DND-41 (cell line): ENCODE results near the gene RNF212B.

Experiments used
- ATAC-seq: fragments of 200-7000 bp; cut with Tn5 transposase; 3 replicates; pipeline ENCODE4 v1.9.1; 2021; ENCODE audit warnings: low read depth; ENCODE audit not compliant: insufficient read depth
- DNase-seq: peaks from one replicate; pipeline ENCODE4 v3.0.0-alpha.2; 2020
- H2AFZ ChIP-seq: 2 replicates; pipeline ENCODE4 v1.6.0; 2012; ENCODE audit warnings: low read depth, low read length
- H3K27ac ChIP-seq: 2 replicates; pipeline ENCODE4 v1.5.1; 2012; ENCODE audit warnings: low read length, inconsistent platforms
- H3K27me3 ChIP-seq: fragments of 200-600 bp; sonication (generic); 2 replicates; pipeline ENCODE4 v1.6.0; 2012; ENCODE audit warnings: low read length, mild to moderate bottlenecking, inconsistent platforms; ENCODE audit not compliant: insufficient read depth, poor library complexity
- H3K36me3 ChIP-seq: 2 replicates; pipeline ENCODE4 v1.5.1; 2012; ENCODE audit warnings: low read length, inconsistent platforms; ENCODE audit not compliant: insufficient read depth
- H3K4me1 ChIP-seq: 2 replicates; pipeline ENCODE4 v1.5.1; 2012; ENCODE audit warnings: mild to moderate bottlenecking, low read length; ENCODE audit not compliant: insufficient read depth
- H3K4me2 ChIP-seq: 2 replicates; pipeline ENCODE4 v1.6.0; 2012; ENCODE audit warnings: mild to moderate bottlenecking, moderate library complexity, low read length, inconsistent platforms; ENCODE audit not compliant: insufficient read depth
- H3K4me3 ChIP-seq, 2 experiments: fragments of 200-600 bp in 1 of 2; shearing (Covaris generic) in 1 of 2; 2 replicates each; pipeline ENCODE4 v1.5.1; 2012 to 2016; ENCODE audit warnings: inconsistent platforms in 2 of 2, low read length in 2 of 2, mild to moderate bottlenecking in 2 of 2, low read depth in 1 of 2, moderate library complexity in 1 of 2
- H3K79me2 ChIP-seq: 2 replicates; pipeline ENCODE4 v1.6.0; 2012; ENCODE audit warnings: low read length, inconsistent platforms; ENCODE audit not compliant: insufficient read depth
- H3K9ac ChIP-seq: 2 replicates; pipeline ENCODE4 v1.6.0; 2012; ENCODE audit warnings: low read depth, mild to moderate bottlenecking, inconsistent platforms, low read length, moderate library complexity
- H3K9me3 ChIP-seq: 2 replicates; pipeline ENCODE4 v1.5.1; 2012; ENCODE audit warnings: low read length, moderate library complexity, mild to moderate bottlenecking, inconsistent platforms; ENCODE audit not compliant: insufficient read depth, severe bottlenecking
- H4K20me1 ChIP-seq: 2 replicates; pipeline ENCODE4 v1.6.0; 2012; ENCODE audit warnings: low read length; ENCODE audit not compliant: insufficient read depth
- EZH2 ChIP-seq: IDR thresholded peaks from 3 replicates; pipeline ENCODE4 v1.6.1; 2012; ENCODE audit warnings: borderline replicate concordance, low read depth, mild to moderate bottlenecking, moderate library complexity, low read length, inconsistent platforms; ENCODE audit not compliant: severe bottlenecking
- TF ChIP-seq, protein P1 (sequence below): IDR thresholded peaks from 2 replicates; pipeline ENCODE4 v1.5.1; 2012; ENCODE audit warnings: borderline replicate concordance, low read length, moderate library complexity, mild to moderate bottlenecking; ENCODE audit not compliant: poor library complexity, severe bottlenecking; ENCODE audit errors: extremely low read depth

The RNF212B gene

DNA sequence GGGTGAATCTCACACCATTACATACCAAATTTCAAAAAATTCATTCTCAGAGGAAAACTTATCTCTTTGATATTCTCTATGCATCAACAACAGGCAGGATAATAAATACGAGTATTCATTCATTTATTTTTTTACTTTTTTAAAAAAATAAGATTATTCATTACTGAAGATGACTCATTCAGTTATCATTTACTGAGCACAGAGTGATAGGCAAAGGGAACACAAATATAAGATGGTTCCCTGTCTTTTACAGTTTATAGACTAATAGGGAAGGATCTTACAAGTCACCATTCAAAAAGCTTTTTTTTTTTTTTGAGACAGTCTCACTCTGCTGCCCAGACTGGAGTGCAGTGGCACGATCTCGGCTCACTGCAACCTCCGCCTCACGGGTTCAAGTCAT is 78.6 kb downstream of the RNF212B start:
- Histone ChIP-seq H3K4me2 (no peak overlapping the region), H3K79me2 (0 out of 2 replicates have a peak, but pooled peaks cover 5% of the 10 kb centered on the region), H3K4me1 (peaks cover 15% of the 10 kb centered on the region), H3K36me3 (no peaks in the 10 kb centered on the region), H3K9me3 (no peaks in the 10 kb centered on the region), H4K20me1 (no peaks in the 10 kb centered on the region), H3K9ac (no peak overlapping the region), H3K27ac (no peak overlapping the region), H2AFZ (no peak overlapping the region), H3K27me3 (no peaks in the 10 kb centered on the region), H3K4me3 (no peak overlapping the region)
- DNase-seq (no peak), ATAC-seq (no peak)
- TF ChIP-seq EZH2 = no peak
- TF ChIP-seq, protein P1, sequence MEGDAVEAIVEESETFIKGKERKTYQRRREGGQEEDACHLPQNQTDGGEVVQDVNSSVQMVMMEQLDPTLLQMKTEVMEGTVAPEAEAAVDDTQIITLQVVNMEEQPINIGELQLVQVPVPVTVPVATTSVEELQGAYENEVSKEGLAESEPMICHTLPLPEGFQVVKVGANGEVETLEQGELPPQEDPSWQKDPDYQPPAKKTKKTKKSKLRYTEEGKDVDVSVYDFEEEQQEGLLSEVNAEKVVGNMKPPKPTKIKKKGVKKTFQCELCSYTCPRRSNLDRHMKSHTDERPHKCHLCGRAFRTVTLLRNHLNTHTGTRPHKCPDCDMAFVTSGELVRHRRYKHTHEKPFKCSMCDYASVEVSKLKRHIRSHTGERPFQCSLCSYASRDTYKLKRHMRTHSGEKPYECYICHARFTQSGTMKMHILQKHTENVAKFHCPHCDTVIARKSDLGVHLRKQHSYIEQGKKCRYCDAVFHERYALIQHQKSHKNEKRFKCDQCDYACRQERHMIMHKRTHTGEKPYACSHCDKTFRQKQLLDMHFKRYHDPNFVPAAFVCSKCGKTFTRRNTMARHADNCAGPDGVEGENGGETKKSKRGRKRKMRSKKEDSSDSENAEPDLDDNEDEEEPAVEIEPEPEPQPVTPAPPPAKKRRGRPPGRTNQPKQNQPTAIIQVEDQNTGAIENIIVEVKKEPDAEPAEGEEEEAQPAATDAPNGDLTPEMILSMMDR = no peak

DNA sequence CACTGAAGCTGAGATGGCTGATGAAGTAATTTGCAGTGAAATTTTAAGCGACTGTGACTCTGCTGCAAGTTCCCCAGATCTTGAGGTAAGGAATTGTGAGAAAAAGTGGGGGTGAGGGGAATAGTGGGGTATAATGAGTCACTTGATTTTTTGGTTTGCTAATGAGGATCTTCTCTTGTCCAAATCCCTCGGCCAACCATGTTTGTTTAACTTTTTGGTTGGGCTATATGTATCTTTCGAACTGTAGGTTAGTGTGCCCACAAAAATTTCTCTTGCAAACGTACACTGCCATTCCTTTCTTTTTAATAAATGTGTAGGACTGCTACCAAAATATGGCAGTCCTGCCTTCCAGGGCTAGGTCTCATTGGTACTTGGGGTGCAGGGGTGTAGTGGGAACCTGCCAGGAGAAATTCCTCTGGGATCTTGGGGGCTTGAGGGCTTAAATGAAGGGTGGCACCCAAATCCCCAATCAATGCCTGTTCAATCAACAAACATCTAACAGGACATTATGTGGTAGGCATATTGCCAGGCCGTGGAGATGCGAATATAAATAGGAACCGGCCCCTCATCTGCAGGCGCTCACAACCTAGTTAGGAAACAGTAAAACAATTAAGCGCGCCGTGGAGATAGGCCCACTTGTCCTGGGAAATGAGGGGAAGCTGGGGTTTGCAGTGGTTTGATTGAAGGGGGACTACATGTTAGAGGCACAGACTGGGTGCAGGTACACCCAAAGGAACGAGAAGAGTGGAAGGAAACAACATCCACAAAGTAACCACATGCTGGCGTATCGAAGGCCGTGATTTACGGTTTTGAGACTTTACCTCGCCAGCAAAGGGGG is 82.2 kb downstream of the RNF212B start:
- ATAC-seq = no peak
- TF ChIP-seq EZH2 = no peak
- TF ChIP-seq, protein P1 = no peak
- peak overlapping the region; percentile 63 for H3K9ac ChIP-seq
- H3K9me3 ChIP-seq = no peaks in the 10 kb centered on the region
- peak overlapping the region; percentile 81 for H2AFZ ChIP-seq
- H3K27ac ChIP-seq = peak overlapping the region; percentile 94
- no peak for DNase-seq
- peak overlapping the region; percentile 21 to 71; a peak in 3 of 4 replicates for H3K4me3 ChIP-seq
- H3K4me1 ChIP-seq = peaks cover 36% of the 10 kb centered on the region
- H4K20me1 ChIP-seq = peaks cover 22% of the 10 kb centered on the region
- peak overlapping the region; percentile 72 for H3K4me2 ChIP-seq
- H3K79me2 ChIP-seq = peaks cover 33% of the 10 kb centered on the region
- H3K36me3 ChIP-seq = peaks cover 31% of the 10 kb centered on the region
- no peaks in the 10 kb centered on the region for H3K27me3 ChIP-seq

DNA sequence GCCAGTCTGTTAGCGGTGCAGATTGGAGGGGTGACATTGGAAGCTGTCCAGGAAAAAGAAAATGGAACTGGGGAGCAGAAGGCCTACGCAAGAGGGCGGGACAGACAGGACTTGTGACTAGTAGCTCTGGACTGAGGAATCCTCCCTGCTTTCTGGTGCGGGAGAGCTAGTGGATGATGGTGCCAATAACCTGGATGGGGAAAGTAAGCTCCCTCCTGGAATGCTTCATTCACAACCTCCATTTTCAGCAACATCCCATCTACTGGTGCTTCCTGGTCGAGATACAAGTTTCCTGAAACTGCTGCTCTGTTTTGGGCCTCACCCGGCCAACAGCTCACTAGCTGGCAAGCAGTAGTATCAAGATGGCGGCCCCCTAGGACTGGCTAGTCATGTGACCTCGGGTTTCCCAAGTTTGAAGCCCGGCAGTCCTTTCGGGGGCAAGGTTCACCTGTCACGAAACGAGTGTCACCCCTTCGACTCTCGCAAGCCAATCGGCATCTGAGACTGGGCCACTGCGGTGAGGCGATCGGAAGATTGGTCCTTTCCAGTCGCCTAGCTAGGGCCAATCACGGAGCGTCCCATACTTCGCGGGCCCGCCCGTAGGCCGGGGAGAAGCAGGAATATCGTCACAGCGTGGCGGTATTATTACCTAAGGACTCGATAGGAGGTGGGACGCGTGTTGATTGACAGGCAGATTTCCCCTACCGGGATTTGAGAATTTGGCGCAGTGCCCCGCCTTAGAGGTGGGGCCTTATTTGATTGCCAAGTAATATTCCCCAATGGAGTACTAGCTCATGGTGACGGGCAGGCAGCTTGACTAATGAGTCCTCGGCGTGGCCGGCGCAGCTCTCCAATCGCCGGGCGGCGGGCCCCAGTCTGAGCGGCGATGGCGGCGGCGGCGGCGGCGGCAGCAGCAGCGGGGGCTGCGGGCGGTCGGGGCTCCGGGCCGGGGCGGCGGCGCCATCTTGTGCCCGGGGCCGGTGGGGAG is 83.1 kb downstream of the RNF212B start, which contains the start of gene PABPN1:
Gene PABPN1, plus strand, starts transcription at position 874 of the 988 bp plus-strand sequence. Its CDS starts 13 bp downstream, at position 887.
- H3K9ac ChIP-seq = peak within 1 kb of the TSS; percentile 82
- ATAC-seq (peak; percentile 91), DNase-seq (peak; percentile 99)
- TF ChIP-seq, protein P1 = no peak
- peak within 1 kb of the TSS; percentile 81 for H2AFZ ChIP-seq
- H3K27ac ChIP-seq = peak within 1 kb of the TSS; percentile 94
- peaks cover 22% of the 10 kb centered on the region for H4K20me1 ChIP-seq
- H3K4me3 ChIP-seq = peak within 1 kb of the TSS; percentile 96 to 97
- H3K79me2 ChIP-seq = peaks cover 33% of the 10 kb centered on the region
- peak within 1 kb of the TSS; percentile 83 for H3K4me2 ChIP-seq
- H3K9me3 ChIP-seq = no peaks in the 10 kb centered on the region
- H3K4me1 ChIP-seq = peaks cover 36% of the 10 kb centered on the region
- no peaks in the 10 kb centered on the region for H3K27me3 ChIP-seq
- H3K36me3 ChIP-seq = peaks cover 36% of the 10 kb centered on the region
